Psoas muscle (tissue), 8 donors: Measurements from ENCODE around the gene GBP4. TPM values are rescaled to one million over a fixed set of nuclear protein-coding genes. Genes with fewer than 3 reads are reported as not detected.

Source experiments
- ATAC-seq, 4 donors: fragments of 200-7000 bp; cut with Tn5 transposase; one replicate each; pipeline ENCODE4 v1.9.1; 2020; ENCODE audit warnings: moderate library complexity in 3 of 4, mild to moderate bottlenecking in 2 of 4
- DNase-seq, 2 donors: peaks; one replicate each; pipeline ENCODE4 v3.0.0-alpha.2; 2020
- H3K27ac ChIP-seq: fragments of 200-600 bp; one replicate; pipeline ENCODE4 v1.8.0; 2022
- H3K27me3 ChIP-seq, 3 donors: fragments of 200-600 bp in 1 of 3; one replicate each; pipeline versions ENCODE4 v1.6.1 to v1.8.0; 2013 to 2022; ENCODE audit warnings: low read length in 2 of 3, mild to moderate bottlenecking in 2 of 3, moderate library complexity in 1 of 3; ENCODE audit not compliant: insufficient read depth in 3 of 3
- H3K36me3 ChIP-seq, 2 donors: fragments of 200-600 bp in 1 of 2; one replicate each; pipeline versions ENCODE4 v1.6.1 to v1.8.0; 2013 to 2022; ENCODE audit warnings: low read depth in 1 of 2, mild to moderate bottlenecking in 1 of 2, moderate library complexity in 1 of 2; ENCODE audit not compliant: insufficient read depth in 1 of 2
- H3K4me1 ChIP-seq: fragments of 200-600 bp; one replicate; pipeline ENCODE4 v1.8.0; 2022
- H3K4me3 ChIP-seq: fragments of 200-600 bp; one replicate; pipeline ENCODE4 v1.8.0; 2022; ENCODE audit warnings: mild to moderate bottlenecking
- H3K9me3 ChIP-seq: fragments of 200-600 bp; one replicate; pipeline ENCODE4 v1.8.0; 2022
- WGBS, 3 donors: extraction: QIAGEN DNeasy Blood & Tissue Kit; methylation state at CpG; one replicate each; pipeline versions ENCODE4 v1.1.6 to v1.1.7; 2013; 5-methylcytosine and 5-hydroxymethylcytosine counted together
- intact Hi-C, 2 donors: fragments of 100-400 bp; cut with DNase I; formaldehyde crosslinking; loops; one replicate each; pipeline versions ENCODE4 v1.11.0 to v1.14.2; 2022
- polyA plus RNA-seq, 3 donors: library from polyadenylated mRNA; stranded (reverse); fragments of 200-250 nt; gene quantifications; one replicate each; pipeline ENCODE4 v1.2.3, GENCODE V29; 2013
- total RNA-seq, 4 donors: library from RNA; stranded (reverse); fragmentation: NEBNext Ultra II Directional in 2 of 4; extraction: Animal tissue kit (Norgen Biotek cat#: 25700) in 2 of 4; gene quantifications; one replicate each; pipeline versions ENCODE4 v1.2.1 to v1.2.4, GENCODE V29; 2021 to 2023
- TF ChIP-seq, protein P1 (sequence below): fragments of 200-600 bp; IDR thresholded peaks from one replicate; pipeline ENCODE4 v1.8.0; 2022; ENCODE audit warnings: antibody characterized with exemption
- donor health status: healthy with polysubstance abuse.
- donor health status: DM: no; HTN: no; CAD: no; lungs with moderate emphysema.
- donor health status: Bipolar disorder and iron deficiency.
- donor health status: healthy.
- donor health status: DM: yes; HTN: yes; CAD: no.
- donor health status: DM: no; HTN: no; CAD: no.
- donor health status: DM: no; HTN: no; CAD: no.
- donor health status: DM: yes; HTN: yes; CAD: no.

The GBP4 gene
- total and polyA plus RNA-seq, 7 donors: 2.2 to 9.7 (median 4.4) TPM

GRCh38 chr1:89213347-89213746 is 14.6 kb upstream of the GBP4 start:
- intact Hi-C loops: no loop called here
- no peak for ATAC-seq
- H3K4me1 ChIP-seq: no peaks in the 10 kb centered on the region
- H3K27me3 ChIP-seq: no peaks in the 10 kb centered on the region
- TF ChIP-seq, protein P1, sequence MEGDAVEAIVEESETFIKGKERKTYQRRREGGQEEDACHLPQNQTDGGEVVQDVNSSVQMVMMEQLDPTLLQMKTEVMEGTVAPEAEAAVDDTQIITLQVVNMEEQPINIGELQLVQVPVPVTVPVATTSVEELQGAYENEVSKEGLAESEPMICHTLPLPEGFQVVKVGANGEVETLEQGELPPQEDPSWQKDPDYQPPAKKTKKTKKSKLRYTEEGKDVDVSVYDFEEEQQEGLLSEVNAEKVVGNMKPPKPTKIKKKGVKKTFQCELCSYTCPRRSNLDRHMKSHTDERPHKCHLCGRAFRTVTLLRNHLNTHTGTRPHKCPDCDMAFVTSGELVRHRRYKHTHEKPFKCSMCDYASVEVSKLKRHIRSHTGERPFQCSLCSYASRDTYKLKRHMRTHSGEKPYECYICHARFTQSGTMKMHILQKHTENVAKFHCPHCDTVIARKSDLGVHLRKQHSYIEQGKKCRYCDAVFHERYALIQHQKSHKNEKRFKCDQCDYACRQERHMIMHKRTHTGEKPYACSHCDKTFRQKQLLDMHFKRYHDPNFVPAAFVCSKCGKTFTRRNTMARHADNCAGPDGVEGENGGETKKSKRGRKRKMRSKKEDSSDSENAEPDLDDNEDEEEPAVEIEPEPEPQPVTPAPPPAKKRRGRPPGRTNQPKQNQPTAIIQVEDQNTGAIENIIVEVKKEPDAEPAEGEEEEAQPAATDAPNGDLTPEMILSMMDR: no peak
- DNase-seq: no peak
- H3K27ac ChIP-seq: no peak overlapping the region
- no peaks in the 10 kb centered on the region for H3K36me3 ChIP-seq
- 68 to 89% (median 82%) methylated on average over 1 of the region's 1 CpG for WGBS, 3 donors
- H3K4me3 ChIP-seq: no peak overlapping the region
- H3K9me3 ChIP-seq: no peaks in the 10 kb centered on the region

DNA sequence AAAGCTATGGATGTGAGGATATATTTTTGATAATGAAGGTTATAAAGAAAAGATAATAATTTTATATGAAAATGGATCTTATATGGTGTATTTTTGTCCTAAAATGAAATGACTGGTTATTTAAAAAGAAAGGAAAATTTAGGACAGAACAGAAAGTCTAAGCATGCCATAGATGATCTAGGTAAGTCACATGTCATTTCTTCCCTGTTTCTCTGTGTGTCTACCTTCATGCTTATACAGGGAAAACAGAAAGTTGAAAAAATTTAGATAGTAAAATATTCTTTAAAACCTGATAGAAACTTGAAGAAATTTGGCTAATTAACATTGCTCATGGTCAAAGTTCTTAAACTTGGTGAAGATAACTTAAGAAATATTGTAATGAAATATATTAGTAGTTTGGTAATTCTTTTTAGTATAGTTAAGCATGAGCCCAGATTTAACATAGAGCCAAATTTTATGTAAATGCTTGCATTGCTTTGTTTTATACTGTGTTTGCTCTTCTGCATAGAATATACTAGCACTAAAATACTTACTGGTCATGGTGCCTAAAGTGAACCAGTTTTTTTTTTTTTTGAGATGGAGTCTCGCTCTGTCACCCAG is 12.4 kb upstream of the GBP4 start:
- no peak for DNase-seq
- TF ChIP-seq, protein P1: no peak
- no peaks in the 10 kb centered on the region for H3K27me3 ChIP-seq
- WGBS, 3 donors: 78 to 86% (median 84%) methylated on average over 1 of the region's 1 CpG
- no peak for ATAC-seq
- no peaks in the 10 kb centered on the region for H3K36me3 ChIP-seq
- no peaks in the 10 kb centered on the region for H3K4me1 ChIP-seq
- no peaks in the 10 kb centered on the region for H3K9me3 ChIP-seq
- H3K4me3 ChIP-seq: no peak overlapping the region
- H3K27ac ChIP-seq: no peak overlapping the region
- intact Hi-C loops: no loop called here

DNA sequence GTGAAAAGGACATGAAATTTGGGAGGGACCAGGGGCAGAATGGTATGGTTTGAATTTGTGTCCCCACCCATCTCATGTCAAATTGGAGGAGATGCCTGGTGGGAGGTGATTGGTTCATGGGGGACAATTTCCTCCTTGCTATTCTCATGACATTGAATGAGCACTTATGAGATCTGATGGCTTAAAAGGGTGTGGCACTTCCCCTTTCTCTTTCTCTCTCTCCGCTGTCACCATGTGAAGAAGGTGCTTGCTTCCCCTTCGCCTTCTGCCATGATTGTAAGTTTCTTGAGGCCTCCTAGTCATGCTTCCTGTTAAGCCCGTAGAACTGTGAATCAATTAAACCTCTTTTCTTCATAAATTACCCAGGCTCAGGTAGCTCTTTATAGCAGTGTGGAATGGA is 7.6 kb upstream of the GBP4 start:
- no peak for ATAC-seq

GRCh38 chr1:89203166-89203565 is 4.4 kb upstream of the GBP4 start:
- Histone ChIP-seq H3K36me3 (no peaks in the 10 kb centered on the region), H3K27me3 (no peaks in the 10 kb centered on the region), H3K27ac (no peak overlapping the region), H3K9me3 (no peaks in the 10 kb centered on the region), H3K4me1 (no peaks in the 10 kb centered on the region), H3K4me3 (no peak overlapping the region)
- ATAC-seq (no peak), DNase-seq (no peak)
- intact Hi-C loops: no loop called here
- TF ChIP-seq, protein P1: no peak
- 89 to 97% (median 92%) methylated on average over 1 of the region's 1 CpG for WGBS, 3 donors

More for the DNA sequence above, 7.6 kb upstream of the GBP4 start:
- Histone ChIP-seq H3K36me3 (no peaks in the 10 kb centered on the region), H3K4me3 (no peak overlapping the region), H3K27me3 (no peaks in the 10 kb centered on the region), H3K4me1 (no peaks in the 10 kb centered on the region), H3K27ac (no peak overlapping the region), H3K9me3 (no peaks in the 10 kb centered on the region)
- DNase-seq: no peak
- 85 to 92% (median 89%) methylated on average over 3 of the region's 3 CpGs for WGBS, 3 donors
- TF ChIP-seq, protein P1: no peak
- intact Hi-C loops: no loop called here
